ENCODE results near the gene DLGAP1. TPM values are rescaled to one million over a fixed set of nuclear protein-coding genes. Genes with fewer than 3 reads are reported as not detected.

Gene DLGAP1
- total and polyA plus RNA-seq, 2 experiments from 2014 or later: 3.1 to 6.5 TPM

DNA sequence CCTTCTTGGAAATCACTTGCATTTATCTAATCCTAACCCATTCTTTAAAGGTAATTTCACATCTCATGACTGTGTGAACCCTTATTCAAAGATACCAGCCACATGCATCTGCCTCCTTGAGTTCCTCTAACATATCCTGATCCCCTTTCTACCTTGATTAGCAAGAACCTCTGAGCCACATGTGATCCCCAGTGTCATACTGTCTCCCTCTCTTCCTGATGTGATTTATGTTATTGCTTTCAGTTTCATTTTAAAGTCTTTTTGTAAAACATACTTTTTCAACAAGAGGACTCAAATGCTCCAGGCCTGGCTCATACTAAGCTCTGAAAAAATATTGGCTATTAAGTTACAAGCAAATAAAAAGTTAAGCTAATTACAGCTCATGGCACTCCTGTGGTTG is 470.1 kb downstream of the DLGAP1 start:
- Histone ChIP-seq H3K79me2 (no peaks in the 10 kb centered on the region), H3K9me2 (replicated peaks; ENCODE audit: insufficient read depth) (no peaks in the 10 kb centered on the region), H4K20me1 (ENCODE audit: insufficient read depth, poor library complexity, severe bottlenecking) (no peaks in the 10 kb centered on the region), H3K27ac (peak overlapping the region; percentile 53), H3K9me3 (ENCODE audit: low read depth) (no peaks in the 10 kb centered on the region), H2AFZ (no peak overlapping the region), H3K4me1 (ENCODE audit: insufficient read depth) (peaks cover 16% of the 10 kb centered on the region), H3K4me3 (no peak overlapping the region), H3K4me2 (no peak overlapping the region), H3K36me3 (replicated peaks; ENCODE audit: insufficient read depth, low read depth) (no peaks in the 10 kb centered on the region), H3K27me3 (no peaks in the 10 kb centered on the region)
- DNase-seq (ENCODE audit: low spot score): no peak
- TF ChIP-seq, protein P1, sequence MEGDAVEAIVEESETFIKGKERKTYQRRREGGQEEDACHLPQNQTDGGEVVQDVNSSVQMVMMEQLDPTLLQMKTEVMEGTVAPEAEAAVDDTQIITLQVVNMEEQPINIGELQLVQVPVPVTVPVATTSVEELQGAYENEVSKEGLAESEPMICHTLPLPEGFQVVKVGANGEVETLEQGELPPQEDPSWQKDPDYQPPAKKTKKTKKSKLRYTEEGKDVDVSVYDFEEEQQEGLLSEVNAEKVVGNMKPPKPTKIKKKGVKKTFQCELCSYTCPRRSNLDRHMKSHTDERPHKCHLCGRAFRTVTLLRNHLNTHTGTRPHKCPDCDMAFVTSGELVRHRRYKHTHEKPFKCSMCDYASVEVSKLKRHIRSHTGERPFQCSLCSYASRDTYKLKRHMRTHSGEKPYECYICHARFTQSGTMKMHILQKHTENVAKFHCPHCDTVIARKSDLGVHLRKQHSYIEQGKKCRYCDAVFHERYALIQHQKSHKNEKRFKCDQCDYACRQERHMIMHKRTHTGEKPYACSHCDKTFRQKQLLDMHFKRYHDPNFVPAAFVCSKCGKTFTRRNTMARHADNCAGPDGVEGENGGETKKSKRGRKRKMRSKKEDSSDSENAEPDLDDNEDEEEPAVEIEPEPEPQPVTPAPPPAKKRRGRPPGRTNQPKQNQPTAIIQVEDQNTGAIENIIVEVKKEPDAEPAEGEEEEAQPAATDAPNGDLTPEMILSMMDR (IDR thresholded peaks at IDR 0.05; ENCODE audit: poor library complexity): no peak
- TF ChIP-seq EZH2phosphoT487 (IDR thresholded peaks at IDR 0.05; ENCODE audit: low read depth, severe bottlenecking, unreplicated experiment) (no peak), EZH2 (IDR thresholded peaks at IDR 0.05; ENCODE audit: borderline replicate concordance) (no peak)

DNA sequence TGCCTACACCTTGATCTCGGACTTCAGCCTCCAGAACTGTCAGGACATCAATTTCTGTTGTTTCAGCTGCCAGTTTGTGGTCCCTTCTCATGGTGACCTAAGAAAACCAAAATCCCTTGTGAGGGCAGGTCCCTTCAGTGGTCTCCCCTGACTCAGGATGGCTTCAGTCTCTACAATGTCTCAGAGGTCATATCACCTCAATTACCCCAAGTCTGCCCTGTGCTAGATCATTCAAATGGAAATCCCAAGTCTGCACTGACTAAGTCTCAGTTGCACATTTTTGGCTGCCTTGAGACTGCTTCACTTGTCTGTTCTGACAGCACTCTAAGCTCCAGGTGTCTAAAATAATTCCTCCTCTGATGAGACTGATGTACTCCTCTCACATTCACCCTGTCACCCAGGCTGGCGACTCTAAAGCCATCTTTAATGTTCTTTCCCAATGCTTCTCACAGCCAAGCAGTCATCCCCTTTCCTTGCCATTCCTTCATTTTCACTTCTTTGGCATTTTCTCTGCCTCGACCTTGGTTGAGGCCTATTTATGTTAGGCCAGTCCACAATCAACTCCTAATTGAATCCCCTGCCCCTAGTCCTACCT is 470.8 kb downstream of the DLGAP1 start:
- no peak overlapping the region for H2AFZ ChIP-seq
- TF ChIP-seq, protein P1 (IDR thresholded peaks at IDR 0.05; ENCODE audit: poor library complexity): no peak
- TF ChIP-seq EZH2phosphoT487 (IDR thresholded peaks at IDR 0.05; ENCODE audit: low read depth, severe bottlenecking, unreplicated experiment) (no peak), EZH2 (IDR thresholded peaks at IDR 0.05; ENCODE audit: borderline replicate concordance) (no peak)
- 91% methylated on average over 3 of the region's 3 CpGs for WGBS (ENCODE audit: low lambda C conversion rate, missing lambda C conversion rate)
- H3K27me3 ChIP-seq: no peaks in the 10 kb centered on the region
- H3K36me3 ChIP-seq (replicated peaks; ENCODE audit: insufficient read depth, low read depth): no peaks in the 10 kb centered on the region
- no peak for DNase-seq (ENCODE audit: low spot score)
- H3K4me3 ChIP-seq: no peak overlapping the region
- peak overlapping the region; percentile 53 for H3K27ac ChIP-seq
- no peaks in the 10 kb centered on the region for H3K79me2 ChIP-seq
- no peak overlapping the region for H3K4me2 ChIP-seq
- H3K9me3 ChIP-seq (ENCODE audit: low read depth): no peaks in the 10 kb centered on the region
- H3K4me1 ChIP-seq (ENCODE audit: insufficient read depth): peaks cover 16% of the 10 kb centered on the region
- H4K20me1 ChIP-seq (ENCODE audit: insufficient read depth, poor library complexity, severe bottlenecking): no peaks in the 10 kb centered on the region
- H3K9me2 ChIP-seq (replicated peaks; ENCODE audit: insufficient read depth): no peaks in the 10 kb centered on the region

DNA sequence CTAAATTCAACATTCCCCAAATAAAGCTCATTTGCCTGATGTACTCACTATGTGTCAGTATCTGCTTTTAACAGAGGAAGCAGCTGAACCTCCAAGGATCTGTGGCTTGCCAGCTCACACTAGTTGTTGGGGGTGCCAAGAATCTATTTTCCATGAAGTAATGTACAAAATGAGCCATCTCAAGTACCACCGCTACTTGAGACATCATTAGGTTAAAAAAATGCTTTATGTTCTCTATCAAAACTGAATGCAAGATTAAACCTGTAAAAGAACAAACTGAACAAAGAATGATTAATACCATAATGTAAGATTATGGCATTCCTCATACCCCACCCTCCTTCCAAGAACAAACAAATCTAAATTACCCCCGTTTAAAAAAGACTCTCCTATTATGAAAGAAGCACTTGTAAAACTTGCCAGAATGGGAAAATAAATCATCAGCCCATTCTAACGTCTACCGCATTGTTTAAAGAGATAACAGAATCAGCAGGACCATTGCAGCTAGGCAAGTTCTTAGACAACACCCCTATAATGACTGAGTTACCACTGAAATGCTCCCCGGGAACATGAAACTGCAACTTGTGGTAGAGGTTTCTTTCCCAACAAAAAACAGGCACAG is 471.6 kb downstream of the DLGAP1 start:
- TF ChIP-seq EZH2phosphoT487 (IDR thresholded peaks at IDR 0.05; ENCODE audit: low read depth, severe bottlenecking, unreplicated experiment): no peak
- TF ChIP-seq EZH2 (IDR thresholded peaks at IDR 0.05; ENCODE audit: borderline replicate concordance): no peak
- TF ChIP-seq, protein P1 (IDR thresholded peaks at IDR 0.05; ENCODE audit: poor library complexity): no peak
- no peaks in the 10 kb centered on the region for H3K36me3 ChIP-seq (replicated peaks; ENCODE audit: insufficient read depth, low read depth)
- WGBS (ENCODE audit: low lambda C conversion rate, missing lambda C conversion rate): 23% methylated on average over 5 of the region's 5 CpGs
- H2AFZ ChIP-seq: no peak overlapping the region
- DNase-seq (ENCODE audit: low spot score): no peak
- H3K4me3 ChIP-seq: no peak overlapping the region
- peaks cover 16% of the 10 kb centered on the region for H3K4me1 ChIP-seq (ENCODE audit: insufficient read depth)
- H3K79me2 ChIP-seq: no peaks in the 10 kb centered on the region
- H4K20me1 ChIP-seq (ENCODE audit: insufficient read depth, poor library complexity, severe bottlenecking): no peaks in the 10 kb centered on the region
- H3K27ac ChIP-seq: no peak overlapping the region
- peak overlapping the region; percentile 22 for H3K4me2 ChIP-seq
- no peaks in the 10 kb centered on the region for H3K27me3 ChIP-seq
- H3K9me2 ChIP-seq (replicated peaks; ENCODE audit: insufficient read depth): no peaks in the 10 kb centered on the region
- H3K9me3 ChIP-seq (ENCODE audit: low read depth): no peaks in the 10 kb centered on the region
